ENCODE measurements around the gene LSAMP. TPM values are rescaled to one million over a fixed set of nuclear protein-coding genes. Genes with fewer than 3 reads are reported as not detected.

The LSAMP gene
- total RNA-seq, 1 donor from 2014 or later: 24.6 TPM

- intact Hi-C loops (cut with DNase I): no loop called here
- Histone ChIP-seq H3K27ac (no peak overlapping the region), H3K9me3 (no peaks in the 10 kb centered on the region), H3K36me3 (no peaks in the 10 kb centered on the region), H3K27me3 (no peaks in the 10 kb centered on the region), H3K4me3 (no peak overlapping the region), H3K4me1 (no peaks in the 10 kb centered on the region)
- ATAC-seq (no peak), DNase-seq (no peak)
- TF ChIP-seq CTCF (IDR thresholded peaks at IDR 0.05): no peak
These were observed 206.3 kb downstream of the LSAMP start for GRCh38 chr3:116238846-116239565.

GRCh38 chr3:116233711-116234357, 211.5 kb downstream of the LSAMP start:
- no peak for TF ChIP-seq CTCF (IDR thresholded peaks at IDR 0.05)
- no peaks in the 10 kb centered on the region for H3K9me3 ChIP-seq
- H3K4me1 ChIP-seq: no peaks in the 10 kb centered on the region
- H3K4me3 ChIP-seq: no peak overlapping the region
- H3K27ac ChIP-seq: no peak overlapping the region
- H3K27me3 ChIP-seq: no peaks in the 10 kb centered on the region
- no peaks in the 10 kb centered on the region for H3K36me3 ChIP-seq
- no peak for DNase-seq
- no peak for ATAC-seq
- intact Hi-C loops (cut with DNase I): no loop called here

DNA sequence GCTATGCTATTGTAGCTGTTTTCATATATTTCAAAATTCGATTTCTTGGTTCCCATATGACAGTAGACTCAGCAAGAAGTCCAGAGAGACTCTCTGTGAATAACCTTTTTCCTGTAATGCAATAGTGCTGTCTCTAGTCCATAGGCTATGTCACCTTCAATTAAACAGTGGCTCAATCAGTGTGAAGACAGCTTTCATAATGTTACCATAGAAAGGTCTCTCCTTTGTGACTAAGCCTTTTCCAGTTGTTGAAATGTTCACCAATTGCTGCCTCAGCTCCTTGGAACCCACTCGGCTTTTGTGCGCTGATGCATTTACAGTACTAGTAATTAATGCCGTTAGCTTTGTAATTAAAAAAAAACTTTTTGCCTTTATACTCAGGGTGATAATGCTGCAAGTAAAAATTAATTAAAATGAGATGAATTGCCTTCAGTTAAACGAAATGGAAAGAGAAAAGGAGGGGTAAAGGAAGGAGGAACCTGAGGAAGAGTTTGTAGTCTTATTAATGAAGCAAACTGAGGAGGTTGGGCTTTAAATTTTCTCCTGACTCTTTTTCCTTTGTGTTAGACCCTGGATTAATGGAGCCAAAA, 214.8 kb downstream of the LSAMP start:
- no peak overlapping the region for H3K4me3 ChIP-seq
- intact Hi-C loops (cut with DNase I): no loop called here
- no peaks in the 10 kb centered on the region for H3K9me3 ChIP-seq
- no peak overlapping the region for H3K27ac ChIP-seq
- TF ChIP-seq CTCF (IDR thresholded peaks at IDR 0.05): no peak
- DNase-seq (no peak), ATAC-seq (no peak)
- no peaks in the 10 kb centered on the region for H3K36me3 ChIP-seq
- no peaks in the 10 kb centered on the region for H3K4me1 ChIP-seq
- H3K27me3 ChIP-seq: no peaks in the 10 kb centered on the region

DNA sequence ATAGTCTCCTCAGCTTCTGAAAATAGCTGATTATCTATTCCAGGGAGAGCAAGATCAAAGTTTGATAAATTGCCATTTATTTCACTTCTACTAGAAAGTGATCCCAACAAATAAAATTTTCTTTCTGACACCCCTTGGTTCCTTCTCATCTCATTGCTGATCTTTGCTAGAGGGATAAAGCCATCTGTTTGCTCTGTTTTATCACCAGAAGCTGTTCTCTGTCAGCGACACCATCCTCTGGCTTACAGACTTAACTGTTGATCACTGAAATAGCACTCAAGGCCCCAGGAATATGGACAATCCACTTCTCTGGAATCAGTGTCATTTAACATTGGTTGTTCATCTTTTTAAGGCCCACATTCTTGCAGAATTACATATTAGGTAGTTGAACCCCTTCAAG, 219.0 kb downstream of the LSAMP start:
- intact Hi-C loops (cut with DNase I): no loop called here
- DNase-seq: no peak
- no peak overlapping the region for H3K4me3 ChIP-seq
- no peaks in the 10 kb centered on the region for H3K27me3 ChIP-seq
- no peaks in the 10 kb centered on the region for H3K36me3 ChIP-seq
- H3K27ac ChIP-seq: no peak overlapping the region
- H3K4me1 ChIP-seq: no peaks in the 10 kb centered on the region
- H3K9me3 ChIP-seq: no peaks in the 10 kb centered on the region
- TF ChIP-seq CTCF (IDR thresholded peaks at IDR 0.05): no peak
- no peak for ATAC-seq

- DNase-seq: no peak
- ATAC-seq: no peak
- no peaks in the 10 kb centered on the region for H3K9me3 ChIP-seq
- TF ChIP-seq CTCF (IDR thresholded peaks at IDR 0.05): no peak
- no peaks in the 10 kb centered on the region for H3K4me1 ChIP-seq
- intact Hi-C loops (cut with DNase I): no loop called here
- H3K36me3 ChIP-seq: no peaks in the 10 kb centered on the region
- no peak overlapping the region for H3K4me3 ChIP-seq
- H3K27me3 ChIP-seq: no peaks in the 10 kb centered on the region
- H3K27ac ChIP-seq: no peak overlapping the region
These were observed 228.5 kb downstream of the LSAMP start for GRCh38 chr3:116216761-116217160.

Measured in upper lobe of right lung (tissue), 1 donor.